H1 (cell line): ENCODE measurements around the gene ACSF2. TPM values are rescaled to one million over a fixed set of nuclear protein-coding genes. Genes with fewer than 3 reads are reported as not detected.

Source experiments
- CBX5 ChIP-seq: fragments of 300-800, 300-1000 bp; sonication (generic); IDR thresholded peaks from 2 replicates; pipeline ENCODE4 v1.7.1; 2016; ENCODE audit warnings: antibody characterized with exemption, low read length, low read depth
- GTF2F1 ChIP-seq: IDR thresholded peaks from 2 replicates; pipeline ENCODE4 v1.6.1; 2012; ENCODE audit warnings: low read depth, low read length, improper control_type of control experiment, borderline replicate concordance
- HDAC2 ChIP-seq, 2 experiments: fragments of 300-600 bp in 1 of 2; sonication (generic) in 1 of 2; IDR thresholded peaks; 2 replicates each; pipeline ENCODE4 v1.6.1; 2011 to 2012; ENCODE audit warnings: low read depth in 2 of 2, low read length in 2 of 2, mild to moderate bottlenecking in 2 of 2, moderate library complexity in 2 of 2, borderline replicate concordance in 1 of 2, inconsistent platforms in 1 of 2
- RBBP5 ChIP-seq: IDR thresholded peaks from 2 replicates; pipeline ENCODE4 v1.7.1; 2012; ENCODE audit warnings: low read depth, mild to moderate bottlenecking, inconsistent platforms, low read length, moderate library complexity, borderline replicate concordance
- ZNF274 ChIP-seq: IDR thresholded peaks from 2 replicates; pipeline ENCODE4 v1.7.0; 2012; ENCODE audit warnings: low read length, borderline replicate concordance; ENCODE audit errors: extremely low read depth
- polyA plus RNA-seq, 7 experiments: library from polyadenylated mRNA; depleted of rRNA in 3 of 7; stranded (reverse) in 5 of 7; unstranded in 2 of 7; fragments of >200 nt in 5 of 7; fragments of 200-250 nt in 2 of 7; gene quantifications; 1 replicate in 5 of 7; 2 replicates in 1 of 7; 4 replicates in 1 of 7; pipeline versions ENCODE4 v1.2.1 to v1.2.3, GENCODE V29; 2011 to 2013; ENCODE audit warnings: missing spikeins in 2 of 7, mixed read lengths in 2 of 7
- total RNA-seq: library from RNA; stranded (reverse); fragmentation: NEBNext Ultra II Directional; extraction: Animal tissue kit (Norgen Biotek cat#: 25700); gene quantifications from 2 replicates; pipeline ENCODE4 v1.2.1, GENCODE V29; 2021
- TF ChIP-seq, protein P1 (sequence below): fragments of 300-600 bp; sonication (generic); IDR thresholded peaks from 2 replicates; pipeline ENCODE4 v1.7.1; 2012; ENCODE audit warnings: low read length, moderate library complexity, mild to moderate bottlenecking, inconsistent platforms; ENCODE audit not compliant: insufficient replicate concordance
- TF ChIP-seq, protein P2 (sequence below): IDR thresholded peaks from 2 replicates; pipeline ENCODE4 v1.6.1; 2012; ENCODE audit warnings: low read length, inconsistent platforms
- TF ChIP-seq, protein P3 (sequence below): IDR thresholded peaks from 2 replicates; pipeline ENCODE4 v1.6.1; 2012; ENCODE audit warnings: inconsistent platforms

ACSF2 gene
- total and polyA plus RNA-seq, 2 of the 8 experiments (the other 6 are each of a cell fraction or from before 2014, with no cell fraction given) = 14.5 to 16.3 TPM

DNA sequence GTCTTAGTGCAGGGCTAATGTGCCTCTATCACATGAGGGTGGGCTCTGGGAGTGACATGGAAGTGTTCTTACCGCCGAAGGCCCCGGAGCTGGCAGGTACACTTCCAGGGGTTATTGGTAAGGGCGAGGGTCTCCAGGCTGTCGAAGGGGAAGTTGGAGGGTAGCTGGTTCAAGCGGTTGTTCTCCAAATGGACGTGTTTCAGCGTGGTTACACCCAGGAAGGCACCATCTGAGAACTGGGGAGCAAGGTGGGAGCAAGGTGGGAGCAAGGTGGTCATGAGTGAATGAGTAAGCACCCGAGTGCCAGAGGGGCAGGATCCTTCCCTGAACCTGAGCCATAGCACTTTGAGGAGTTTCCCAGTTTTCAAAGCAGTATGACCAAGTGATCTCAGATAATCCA lies 39.6 kb downstream of the ACSF2 start (continued):
- TF ChIP-seq, protein P1, sequence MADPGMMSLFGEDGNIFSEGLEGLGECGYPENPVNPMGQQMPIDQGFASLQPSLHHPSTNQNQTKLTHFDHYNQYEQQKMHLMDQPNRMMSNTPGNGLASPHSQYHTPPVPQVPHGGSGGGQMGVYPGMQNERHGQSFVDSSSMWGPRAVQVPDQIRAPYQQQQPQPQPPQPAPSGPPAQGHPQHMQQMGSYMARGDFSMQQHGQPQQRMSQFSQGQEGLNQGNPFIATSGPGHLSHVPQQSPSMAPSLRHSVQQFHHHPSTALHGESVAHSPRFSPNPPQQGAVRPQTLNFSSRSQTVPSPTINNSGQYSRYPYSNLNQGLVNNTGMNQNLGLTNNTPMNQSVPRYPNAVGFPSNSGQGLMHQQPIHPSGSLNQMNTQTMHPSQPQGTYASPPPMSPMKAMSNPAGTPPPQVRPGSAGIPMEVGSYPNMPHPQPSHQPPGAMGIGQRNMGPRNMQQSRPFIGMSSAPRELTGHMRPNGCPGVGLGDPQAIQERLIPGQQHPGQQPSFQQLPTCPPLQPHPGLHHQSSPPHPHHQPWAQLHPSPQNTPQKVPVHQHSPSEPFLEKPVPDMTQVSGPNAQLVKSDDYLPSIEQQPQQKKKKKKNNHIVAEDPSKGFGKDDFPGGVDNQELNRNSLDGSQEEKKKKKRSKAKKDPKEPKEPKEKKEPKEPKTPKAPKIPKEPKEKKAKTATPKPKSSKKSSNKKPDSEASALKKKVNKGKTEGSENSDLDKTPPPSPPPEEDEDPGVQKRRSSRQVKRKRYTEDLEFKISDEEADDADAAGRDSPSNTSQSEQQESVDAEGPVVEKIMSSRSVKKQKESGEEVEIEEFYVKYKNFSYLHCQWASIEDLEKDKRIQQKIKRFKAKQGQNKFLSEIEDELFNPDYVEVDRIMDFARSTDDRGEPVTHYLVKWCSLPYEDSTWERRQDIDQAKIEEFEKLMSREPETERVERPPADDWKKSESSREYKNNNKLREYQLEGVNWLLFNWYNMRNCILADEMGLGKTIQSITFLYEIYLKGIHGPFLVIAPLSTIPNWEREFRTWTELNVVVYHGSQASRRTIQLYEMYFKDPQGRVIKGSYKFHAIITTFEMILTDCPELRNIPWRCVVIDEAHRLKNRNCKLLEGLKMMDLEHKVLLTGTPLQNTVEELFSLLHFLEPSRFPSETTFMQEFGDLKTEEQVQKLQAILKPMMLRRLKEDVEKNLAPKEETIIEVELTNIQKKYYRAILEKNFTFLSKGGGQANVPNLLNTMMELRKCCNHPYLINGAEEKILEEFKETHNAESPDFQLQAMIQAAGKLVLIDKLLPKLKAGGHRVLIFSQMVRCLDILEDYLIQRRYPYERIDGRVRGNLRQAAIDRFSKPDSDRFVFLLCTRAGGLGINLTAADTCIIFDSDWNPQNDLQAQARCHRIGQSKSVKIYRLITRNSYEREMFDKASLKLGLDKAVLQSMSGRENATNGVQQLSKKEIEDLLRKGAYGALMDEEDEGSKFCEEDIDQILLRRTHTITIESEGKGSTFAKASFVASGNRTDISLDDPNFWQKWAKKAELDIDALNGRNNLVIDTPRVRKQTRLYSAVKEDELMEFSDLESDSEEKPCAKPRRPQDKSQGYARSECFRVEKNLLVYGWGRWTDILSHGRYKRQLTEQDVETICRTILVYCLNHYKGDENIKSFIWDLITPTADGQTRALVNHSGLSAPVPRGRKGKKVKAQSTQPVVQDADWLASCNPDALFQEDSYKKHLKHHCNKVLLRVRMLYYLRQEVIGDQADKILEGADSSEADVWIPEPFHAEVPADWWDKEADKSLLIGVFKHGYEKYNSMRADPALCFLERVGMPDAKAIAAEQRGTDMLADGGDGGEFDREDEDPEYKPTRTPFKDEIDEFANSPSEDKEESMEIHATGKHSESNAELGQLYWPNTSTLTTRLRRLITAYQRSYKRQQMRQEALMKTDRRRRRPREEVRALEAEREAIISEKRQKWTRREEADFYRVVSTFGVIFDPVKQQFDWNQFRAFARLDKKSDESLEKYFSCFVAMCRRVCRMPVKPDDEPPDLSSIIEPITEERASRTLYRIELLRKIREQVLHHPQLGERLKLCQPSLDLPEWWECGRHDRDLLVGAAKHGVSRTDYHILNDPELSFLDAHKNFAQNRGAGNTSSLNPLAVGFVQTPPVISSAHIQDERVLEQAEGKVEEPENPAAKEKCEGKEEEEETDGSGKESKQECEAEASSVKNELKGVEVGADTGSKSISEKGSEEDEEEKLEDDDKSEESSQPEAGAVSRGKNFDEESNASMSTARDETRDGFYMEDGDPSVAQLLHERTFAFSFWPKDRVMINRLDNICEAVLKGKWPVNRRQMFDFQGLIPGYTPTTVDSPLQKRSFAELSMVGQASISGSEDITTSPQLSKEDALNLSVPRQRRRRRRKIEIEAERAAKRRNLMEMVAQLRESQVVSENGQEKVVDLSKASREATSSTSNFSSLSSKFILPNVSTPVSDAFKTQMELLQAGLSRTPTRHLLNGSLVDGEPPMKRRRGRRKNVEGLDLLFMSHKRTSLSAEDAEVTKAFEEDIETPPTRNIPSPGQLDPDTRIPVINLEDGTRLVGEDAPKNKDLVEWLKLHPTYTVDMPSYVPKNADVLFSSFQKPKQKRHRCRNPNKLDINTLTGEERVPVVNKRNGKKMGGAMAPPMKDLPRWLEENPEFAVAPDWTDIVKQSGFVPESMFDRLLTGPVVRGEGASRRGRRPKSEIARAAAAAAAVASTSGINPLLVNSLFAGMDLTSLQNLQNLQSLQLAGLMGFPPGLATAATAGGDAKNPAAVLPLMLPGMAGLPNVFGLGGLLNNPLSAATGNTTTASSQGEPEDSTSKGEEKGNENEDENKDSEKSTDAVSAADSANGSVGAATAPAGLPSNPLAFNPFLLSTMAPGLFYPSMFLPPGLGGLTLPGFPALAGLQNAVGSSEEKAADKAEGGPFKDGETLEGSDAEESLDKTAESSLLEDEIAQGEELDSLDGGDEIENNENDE = no peak
- TF ChIP-seq CBX5 (no peak), GTF2F1 (no peak), RBBP5 (no peak), ZNF274 (no peak), HDAC2 (IDR thresholded peaks at IDR 0.05; ENCODE audit: borderline replicate concordance in 1 of 2, low read depth in 2 of 2, low read length in 2 of 2) (no peak)
- TF ChIP-seq, protein P2, sequence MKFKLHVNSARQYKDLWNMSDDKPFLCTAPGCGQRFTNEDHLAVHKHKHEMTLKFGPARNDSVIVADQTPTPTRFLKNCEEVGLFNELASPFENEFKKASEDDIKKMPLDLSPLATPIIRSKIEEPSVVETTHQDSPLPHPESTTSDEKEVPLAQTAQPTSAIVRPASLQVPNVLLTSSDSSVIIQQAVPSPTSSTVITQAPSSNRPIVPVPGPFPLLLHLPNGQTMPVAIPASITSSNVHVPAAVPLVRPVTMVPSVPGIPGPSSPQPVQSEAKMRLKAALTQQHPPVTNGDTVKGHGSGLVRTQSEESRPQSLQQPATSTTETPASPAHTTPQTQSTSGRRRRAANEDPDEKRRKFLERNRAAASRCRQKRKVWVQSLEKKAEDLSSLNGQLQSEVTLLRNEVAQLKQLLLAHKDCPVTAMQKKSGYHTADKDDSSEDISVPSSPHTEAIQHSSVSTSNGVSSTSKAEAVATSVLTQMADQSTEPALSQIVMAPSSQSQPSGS = no peak
- TF ChIP-seq, protein P3, sequence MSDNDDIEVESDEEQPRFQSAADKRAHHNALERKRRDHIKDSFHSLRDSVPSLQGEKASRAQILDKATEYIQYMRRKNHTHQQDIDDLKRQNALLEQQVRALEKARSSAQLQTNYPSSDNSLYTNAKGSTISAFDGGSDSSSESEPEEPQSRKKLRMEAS = no peak
